ENCODE data around the gene SLC35G3.

DNA sequence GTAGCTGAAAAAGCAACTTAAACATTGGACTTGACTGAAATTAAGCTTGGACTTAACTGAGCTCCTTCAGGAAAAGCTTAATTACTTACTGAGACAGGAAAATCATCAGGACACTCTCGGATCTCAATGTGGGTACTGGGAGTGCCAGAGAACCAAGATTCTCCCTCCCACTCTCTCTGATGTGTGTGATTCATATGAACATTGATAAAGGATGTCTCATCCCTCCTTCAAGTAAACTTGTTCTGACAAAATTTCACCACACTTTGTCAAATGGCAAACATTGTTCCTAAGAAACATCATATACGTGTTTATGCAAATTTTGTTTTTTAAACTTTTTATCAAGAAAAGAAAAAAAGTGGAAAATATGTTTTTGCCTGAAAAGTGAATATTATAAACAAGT, 44.6 kb upstream of the SLC35G3 start:
- TF ChIP-seq, protein P1, sequence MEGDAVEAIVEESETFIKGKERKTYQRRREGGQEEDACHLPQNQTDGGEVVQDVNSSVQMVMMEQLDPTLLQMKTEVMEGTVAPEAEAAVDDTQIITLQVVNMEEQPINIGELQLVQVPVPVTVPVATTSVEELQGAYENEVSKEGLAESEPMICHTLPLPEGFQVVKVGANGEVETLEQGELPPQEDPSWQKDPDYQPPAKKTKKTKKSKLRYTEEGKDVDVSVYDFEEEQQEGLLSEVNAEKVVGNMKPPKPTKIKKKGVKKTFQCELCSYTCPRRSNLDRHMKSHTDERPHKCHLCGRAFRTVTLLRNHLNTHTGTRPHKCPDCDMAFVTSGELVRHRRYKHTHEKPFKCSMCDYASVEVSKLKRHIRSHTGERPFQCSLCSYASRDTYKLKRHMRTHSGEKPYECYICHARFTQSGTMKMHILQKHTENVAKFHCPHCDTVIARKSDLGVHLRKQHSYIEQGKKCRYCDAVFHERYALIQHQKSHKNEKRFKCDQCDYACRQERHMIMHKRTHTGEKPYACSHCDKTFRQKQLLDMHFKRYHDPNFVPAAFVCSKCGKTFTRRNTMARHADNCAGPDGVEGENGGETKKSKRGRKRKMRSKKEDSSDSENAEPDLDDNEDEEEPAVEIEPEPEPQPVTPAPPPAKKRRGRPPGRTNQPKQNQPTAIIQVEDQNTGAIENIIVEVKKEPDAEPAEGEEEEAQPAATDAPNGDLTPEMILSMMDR (IDR thresholded peaks at IDR 0.05; ENCODE audit: poor library complexity) = no peak
- TF ChIP-seq EZH2 (IDR thresholded peaks at IDR 0.05; ENCODE audit: borderline replicate concordance) (no peak), EZH2phosphoT487 (IDR thresholded peaks at IDR 0.05; ENCODE audit: low read depth, severe bottlenecking, unreplicated experiment) (no peak)

All from hepatocyte (in vitro differentiated cells).